Cardiac muscle cell (in vitro differentiated cells and primary cell): ENCODE results near the gene DIAPH1. TPM values are rescaled to one million over a fixed set of nuclear protein-coding genes. Genes with fewer than 3 reads are reported as not detected.

Experiments
- DNase-seq, 2 donors: peaks; one replicate each; pipeline versions ENCODE4 v3.0.0 to v3.0.0-alpha.2; 2010 to 2017; ENCODE audit warnings: low read depth in 1 of 2, low spot score in 1 of 2
- H3K27ac ChIP-seq: fragments of 200-600 bp; sonication (generic); 2 replicates; pipeline ENCODE4 v1.5.1; 2016
- H3K27me3 ChIP-seq: fragments of 200-600 bp; sonication (generic); 2 replicates; pipeline ENCODE4 v1.6.0; 2016; ENCODE audit warnings: control low read depth
- H3K36me3 ChIP-seq: fragments of 200-600 bp; sonication (generic); 2 replicates; pipeline ENCODE4 v1.5.1; 2016; ENCODE audit warnings: control low read depth
- H3K4me1 ChIP-seq: fragments of 200-600 bp; sonication (generic); 2 replicates; pipeline ENCODE4 v1.8.1; 2017; ENCODE audit warnings: low read depth, mild to moderate bottlenecking, mixed run types
- H3K4me3 ChIP-seq: fragments of 200-600 bp; sonication (generic); 2 replicates; pipeline ENCODE4 v1.5.1; 2016; ENCODE audit warnings: mild to moderate bottlenecking
- H3K9me3 ChIP-seq: fragments of 200-600 bp; sonication (generic); 2 replicates; pipeline ENCODE4 v1.5.1; 2017; ENCODE audit warnings: low read depth, mild to moderate bottlenecking, control low read depth
- polyA plus RNA-seq: library from polyadenylated mRNA; unstranded; fragments of >200 nt; fragmentation: Nextera tagmentation; extraction: Ambion mirVana; gene quantifications from 2 replicates; pipeline ENCODE4 v1.2.1, GENCODE V29; 2016
- total RNA-seq: library from RNA; depleted of rRNA; stranded (reverse); fragments of >200 nt; gene quantifications from 2 replicates; pipeline ENCODE4 v1.2.3, GENCODE V29; 2016
- TF ChIP-seq, protein P1 (sequence below): IDR thresholded peaks from 2 replicates; pipeline ENCODE4 v1.5.1; 2012; ENCODE audit warnings: low read depth, mild to moderate bottlenecking, low read length

Gene DIAPH1
- total and polyA plus RNA-seq, 2 experiments from 2014 or later: 24.0 to 24.4 TPM

DNA sequence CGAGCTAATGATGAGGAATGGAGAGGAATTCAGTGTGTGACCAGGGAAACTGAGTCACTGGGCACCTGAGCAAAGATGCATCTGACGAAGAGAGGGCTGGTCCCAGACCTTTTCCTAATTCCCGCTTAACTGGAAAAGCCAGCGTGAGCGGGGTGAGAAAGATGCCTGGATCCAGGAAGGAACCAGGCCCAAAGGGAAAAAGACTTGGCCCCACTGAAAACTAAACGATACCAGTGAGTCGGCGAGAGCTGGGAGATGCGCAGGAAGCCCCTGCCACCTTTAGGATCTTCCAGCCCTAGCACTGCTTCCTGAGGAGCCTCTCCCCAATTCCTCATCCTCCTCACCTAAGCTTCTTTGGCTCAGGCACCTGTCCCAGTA, 32.9 kb upstream of the DIAPH1 start:
- H3K9me3 ChIP-seq: no peaks in the 10 kb centered on the region
- H3K36me3 ChIP-seq: no peaks in the 10 kb centered on the region
- no peak for DNase-seq
- no peaks in the 10 kb centered on the region for H3K27me3 ChIP-seq
- no peaks in the 10 kb centered on the region for H3K4me1 ChIP-seq
- TF ChIP-seq, protein P1, sequence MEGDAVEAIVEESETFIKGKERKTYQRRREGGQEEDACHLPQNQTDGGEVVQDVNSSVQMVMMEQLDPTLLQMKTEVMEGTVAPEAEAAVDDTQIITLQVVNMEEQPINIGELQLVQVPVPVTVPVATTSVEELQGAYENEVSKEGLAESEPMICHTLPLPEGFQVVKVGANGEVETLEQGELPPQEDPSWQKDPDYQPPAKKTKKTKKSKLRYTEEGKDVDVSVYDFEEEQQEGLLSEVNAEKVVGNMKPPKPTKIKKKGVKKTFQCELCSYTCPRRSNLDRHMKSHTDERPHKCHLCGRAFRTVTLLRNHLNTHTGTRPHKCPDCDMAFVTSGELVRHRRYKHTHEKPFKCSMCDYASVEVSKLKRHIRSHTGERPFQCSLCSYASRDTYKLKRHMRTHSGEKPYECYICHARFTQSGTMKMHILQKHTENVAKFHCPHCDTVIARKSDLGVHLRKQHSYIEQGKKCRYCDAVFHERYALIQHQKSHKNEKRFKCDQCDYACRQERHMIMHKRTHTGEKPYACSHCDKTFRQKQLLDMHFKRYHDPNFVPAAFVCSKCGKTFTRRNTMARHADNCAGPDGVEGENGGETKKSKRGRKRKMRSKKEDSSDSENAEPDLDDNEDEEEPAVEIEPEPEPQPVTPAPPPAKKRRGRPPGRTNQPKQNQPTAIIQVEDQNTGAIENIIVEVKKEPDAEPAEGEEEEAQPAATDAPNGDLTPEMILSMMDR: no peak
- peak overlapping the region; percentile 47 for H3K4me3 ChIP-seq
- H3K27ac ChIP-seq: no peak overlapping the region

DNA sequence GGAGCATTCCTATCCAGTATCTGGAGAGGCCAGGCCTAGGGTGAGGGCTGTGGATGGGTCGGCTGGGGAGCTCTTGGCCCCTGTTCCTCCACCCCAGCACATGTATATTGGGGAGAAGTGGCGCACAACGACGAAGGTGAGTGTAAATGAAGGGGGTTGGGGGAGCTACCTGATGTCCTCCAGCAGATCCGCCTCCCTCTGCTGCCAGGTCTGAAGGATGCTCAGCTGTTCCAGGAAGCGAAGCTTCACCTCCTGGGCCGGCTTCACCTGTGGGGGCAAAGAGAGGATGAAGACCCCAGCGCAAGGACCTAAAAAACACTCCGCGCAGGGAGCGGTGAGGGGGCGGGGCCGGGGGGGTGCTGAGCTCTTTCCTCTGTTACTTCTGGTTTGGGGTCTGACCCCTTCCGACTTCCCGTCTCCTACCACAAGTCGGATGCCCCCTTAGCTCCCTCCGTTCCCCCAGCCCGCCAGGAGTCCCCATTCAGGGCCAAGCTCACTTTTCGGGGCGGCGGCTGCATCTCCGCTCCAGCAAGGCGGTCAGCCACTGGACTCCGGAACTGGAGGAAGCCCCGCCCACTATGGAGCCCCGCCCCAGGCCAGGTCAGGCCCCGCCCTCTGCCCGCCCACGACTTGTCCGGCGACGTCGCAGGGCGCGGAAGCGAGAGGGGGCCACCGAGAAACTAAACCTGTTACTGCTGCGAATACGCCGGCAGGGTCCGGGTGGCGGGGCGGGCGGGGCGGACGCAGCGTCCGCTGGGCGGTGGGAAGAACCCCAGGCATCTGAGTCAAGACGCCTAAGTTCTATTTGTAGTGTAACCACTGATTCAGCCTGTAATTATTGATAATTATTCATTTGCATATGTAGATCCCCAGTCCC, 32.3 kb upstream of the DIAPH1 start, which contains the start of gene FCHSD1:
TSS of gene FCHSD1 (minus strand) at position 568 of the 877 bp plus-strand sequence. CDS start at position 518, 50 bp downstream.
- no peaks in the 10 kb centered on the region for H3K27me3 ChIP-seq
- H3K27ac ChIP-seq: no peak within 1 kb of the TSS
- peak within 1 kb of the TSS; percentile 47 for H3K4me3 ChIP-seq
- TF ChIP-seq, protein P1: no peak
- H3K4me1 ChIP-seq: no peaks in the 10 kb centered on the region
- no peaks in the 10 kb centered on the region for H3K36me3 ChIP-seq
- DNase-seq: peak; percentile 83 to 89
- no peaks in the 10 kb centered on the region for H3K9me3 ChIP-seq

DNA sequence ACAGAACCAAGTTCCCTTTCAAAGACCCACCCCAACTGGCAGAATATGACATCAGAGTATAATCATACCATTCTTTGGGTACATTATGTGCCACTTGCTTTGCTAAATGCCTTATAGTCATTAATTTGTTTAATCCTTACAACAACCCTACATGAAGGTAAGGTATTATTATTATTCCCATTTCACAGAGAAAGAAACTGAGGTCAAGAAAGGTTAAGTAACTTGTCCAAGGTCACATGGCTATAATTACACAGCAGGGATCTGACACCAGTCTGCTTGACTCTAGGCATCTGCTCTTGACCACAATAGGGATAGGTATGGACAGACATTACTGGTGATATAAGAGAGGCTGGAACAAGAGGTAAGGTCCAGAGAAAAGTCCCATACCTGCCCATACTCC, 31.2 kb upstream of the DIAPH1 start:
- H3K9me3 ChIP-seq: no peaks in the 10 kb centered on the region
- H3K4me1 ChIP-seq: no peaks in the 10 kb centered on the region
- DNase-seq: no peak
- H3K27me3 ChIP-seq: no peaks in the 10 kb centered on the region
- no peak overlapping the region for H3K4me3 ChIP-seq
- H3K27ac ChIP-seq: no peak overlapping the region
- no peaks in the 10 kb centered on the region for H3K36me3 ChIP-seq
- TF ChIP-seq, protein P1: no peak

DNA sequence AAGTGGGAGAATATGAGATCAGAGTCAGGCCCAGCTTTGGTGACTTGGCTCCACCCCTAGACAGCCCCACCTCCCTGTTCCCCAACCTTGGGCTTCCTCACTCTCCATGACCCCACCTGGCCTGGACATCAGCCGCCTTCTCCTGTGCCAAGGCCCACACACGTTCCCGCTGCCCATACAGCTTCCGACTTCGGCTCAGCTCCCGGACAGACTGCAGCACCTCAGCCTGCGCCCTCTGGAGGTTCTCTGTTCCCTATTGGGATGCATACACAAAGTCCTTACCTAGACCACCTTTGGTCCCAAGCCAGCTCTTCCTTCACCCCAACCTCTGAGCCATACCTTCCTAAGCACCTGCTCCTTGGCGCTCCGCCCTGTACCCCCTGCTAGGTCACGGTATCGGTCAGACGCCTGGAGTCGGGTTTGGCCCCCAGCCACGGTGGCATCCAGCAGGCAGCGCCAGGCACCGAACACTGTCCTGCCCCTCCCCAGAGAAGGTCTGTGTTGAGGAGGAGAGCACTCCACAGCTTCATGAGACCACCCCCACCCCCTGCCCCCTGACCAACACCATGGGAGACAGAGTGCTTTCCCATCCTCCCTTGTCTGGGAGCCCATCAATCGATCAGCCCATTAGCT, 30.4 kb upstream of the DIAPH1 start:
- Histone ChIP-seq H3K9me3 (no peaks in the 10 kb centered on the region), H3K4me3 (no peak overlapping the region), H3K27me3 (no peaks in the 10 kb centered on the region), H3K27ac (no peak overlapping the region), H3K36me3 (no peaks in the 10 kb centered on the region), H3K4me1 (no peaks in the 10 kb centered on the region)
- DNase-seq: no peak
- TF ChIP-seq, protein P1: no peak

DNA sequence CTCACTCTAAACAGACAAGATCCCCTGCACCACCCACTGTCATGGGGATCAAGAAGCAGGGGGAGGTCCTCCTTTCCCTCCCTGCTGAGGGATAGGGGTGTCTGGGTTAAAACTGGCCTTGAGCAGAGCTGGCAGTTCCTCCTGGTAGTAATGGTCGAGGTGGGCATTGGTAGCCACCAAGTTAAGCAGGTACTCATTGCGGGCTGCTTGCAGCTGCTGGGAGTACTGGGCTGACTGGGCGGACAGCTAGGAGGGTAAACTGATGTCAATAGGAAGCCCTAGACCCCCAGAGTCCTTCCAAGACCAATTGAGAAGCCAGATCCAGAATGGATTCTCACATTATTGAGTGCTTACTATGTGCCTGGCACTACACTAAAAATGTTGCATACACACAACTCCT, 29.1 kb upstream of the DIAPH1 start:
- Histone ChIP-seq H3K27ac (no peak overlapping the region), H3K9me3 (no peaks in the 10 kb centered on the region), H3K36me3 (no peaks in the 10 kb centered on the region), H3K27me3 (no peaks in the 10 kb centered on the region), H3K4me1 (no peaks in the 10 kb centered on the region), H3K4me3 (no peak overlapping the region)
- TF ChIP-seq, protein P1: no peak
- no peak for DNase-seq
